H1 (cell line): ENCODE measurements around the gene STIM2. TPM values are rescaled to one million over a fixed set of nuclear protein-coding genes. Genes with fewer than 3 reads are reported as not detected.

Experiments used
- CTCF ChIA-PET: fragments of 300-600 bp; sonication (Branson Sonifier 250); formaldehyde crosslinking; loops from one replicate; lab custom pipeline; 2021; ENCODE audit not compliant: partially characterized antibody; lab: Charles Lee
- POLR2A ChIA-PET: fragments of 300-600 bp; sonication (Branson Sonifier 250); formaldehyde crosslinking; loops from one replicate; lab custom pipeline; 2021; ENCODE audit warnings: inconsistent platforms; ENCODE audit not compliant: partially characterized antibody; lab: Charles Lee
- DNase-seq, 2 experiments: peaks; one replicate each; pipeline versions ENCODE4 v3.0.0 to v3.0.0-alpha.2; 2010 to 2022; ENCODE audit warnings: low spot score in 2 of 2, low read depth in 1 of 2, mixed read lengths in 1 of 2
- FAIRE-seq: peaks from 2 replicates; lab custom pipeline; 2011; peaks lifted over from hg19 to GRCh38; lab: Jason Lieb, UNC
- H2AFZ ChIP-seq: 2 replicates; pipeline ENCODE4 v1.8.1; 2012; ENCODE audit warnings: low read length, inconsistent platforms
- H2AK5ac ChIP-seq: 2 replicates; pipeline ENCODE4 v1.6.1; 2013; ENCODE audit warnings: low read depth, low read length
- H2BK120ac ChIP-seq: replicated peaks from 2 replicates; pipeline ENCODE3; 2013; ENCODE audit warnings: low read depth, low read length, inconsistent platforms
- H2BK12ac ChIP-seq: 2 replicates; pipeline ENCODE4 v1.6.1; 2013; ENCODE audit warnings: low read depth, low read length
- H2BK15ac ChIP-seq: 2 replicates; pipeline ENCODE4 v1.6.1; 2013; ENCODE audit warnings: low read length
- H2BK20ac ChIP-seq: 2 replicates; pipeline ENCODE4 v1.6.1; 2013; ENCODE audit warnings: low read length
- H2BK5ac ChIP-seq: 2 replicates; pipeline ENCODE4 v1.6.1; 2013; ENCODE audit warnings: low read depth, low read length
- H3K14ac ChIP-seq: 2 replicates; pipeline ENCODE4 v1.6.1; 2013; ENCODE audit warnings: inconsistent platforms; ENCODE audit not compliant: insufficient read length
- H3K18ac ChIP-seq: 2 replicates; pipeline ENCODE4 v1.6.1; 2013; ENCODE audit warnings: low read length; ENCODE audit errors: extremely low read depth
- H3K23ac ChIP-seq: 2 replicates; pipeline ENCODE4 v1.6.1; 2013; ENCODE audit warnings: inconsistent platforms; ENCODE audit not compliant: insufficient read length
- H3K23me2 ChIP-seq: 2 replicates; pipeline ENCODE4 v1.6.1; 2013; ENCODE audit warnings: low read depth, low read length
- H3K27ac ChIP-seq: 2 replicates; pipeline ENCODE4 v1.6.1; 2011; ENCODE audit warnings: low read depth, low read length, inconsistent platforms
- H3K27me3 ChIP-seq, 4 experiments: replicated peaks in 1 of 4; 1 replicate in 1 of 4; 2 replicates in 3 of 4; pipeline versions ENCODE4 v1.6.1 to v1.8.1; 2011 to 2013; ENCODE audit warnings: low read length in 3 of 4, mild to moderate bottlenecking in 3 of 4, inconsistent platforms in 2 of 4, mixed read lengths in 2 of 4, moderate library complexity in 1 of 4; ENCODE audit not compliant: control insufficient read depth in 3 of 4, insufficient read depth in 3 of 4; ENCODE audit errors: extremely low read depth in 1 of 4
- H3K36me3 ChIP-seq, 4 experiments: 2 replicates each; pipeline versions ENCODE4 v1.6.1 to v1.8.1; 2011 to 2013; ENCODE audit warnings: mild to moderate bottlenecking in 4 of 4, low read length in 3 of 4, moderate library complexity in 2 of 4, control low read depth in 1 of 4, inconsistent platforms in 1 of 4; ENCODE audit not compliant: insufficient read depth in 4 of 4, control insufficient read depth in 2 of 4
- H3K4ac ChIP-seq: replicated peaks from 2 replicates; pipeline ENCODE3; 2013; ENCODE audit warnings: low read length, low read depth, mixed read lengths, inconsistent platforms; ENCODE audit not compliant: insufficient read length
- H3K4me1 ChIP-seq, 4 experiments: replicated peaks in 1 of 4; 1 replicate in 1 of 4; 2 replicates in 3 of 4; pipeline versions ENCODE4 v1.6.1 to v1.8.1; 2011 to 2013; ENCODE audit warnings: low read length in 3 of 4, inconsistent platforms in 2 of 4, mixed read lengths in 1 of 4; ENCODE audit not compliant: insufficient read depth in 4 of 4, control insufficient read depth in 3 of 4
- H3K4me2 ChIP-seq, 2 experiments: 2 replicates each; pipeline versions ENCODE4 v1.6.1 to v1.8.1; 2011 to 2013; ENCODE audit warnings: low read depth in 2 of 2, low read length in 2 of 2, control low read depth in 1 of 2, inconsistent platforms in 1 of 2, mild to moderate bottlenecking in 1 of 2; ENCODE audit not compliant: insufficient read depth in 1 of 2
- H3K4me3 ChIP-seq, 4 experiments: fragments of 200-600, 300-600 bp in 1 of 4; sonication (generic), shearing (Covaris generic), sonication (Bioruptor Twin) in 1 of 4; 2 replicates each; pipeline versions ENCODE4 v1.5.1 to v1.8.1; 2011 to 2016; ENCODE audit warnings: low read length in 4 of 4, low read depth in 3 of 4, control low read depth in 2 of 4, inconsistent platforms in 2 of 4, mild to moderate bottlenecking in 2 of 4, mixed read lengths in 1 of 4, moderate library complexity in 1 of 4; ENCODE audit not compliant: insufficient read depth in 2 of 4; ENCODE audit errors: extremely low read depth in 1 of 4
- H3K56ac ChIP-seq: replicated peaks from 2 replicates; pipeline ENCODE3; 2013; ENCODE audit warnings: low read depth, mild to moderate bottlenecking, mixed read lengths, low read length, inconsistent platforms; ENCODE audit not compliant: insufficient read length
- H3K79me1 ChIP-seq: 2 replicates; pipeline ENCODE4 v1.6.1; 2013; ENCODE audit warnings: low read depth, low read length, control low read depth
- H3K79me2 ChIP-seq, 2 experiments: 2 replicates each; pipeline versions ENCODE4 v1.6.1 to v1.8.1; 2012 to 2013; ENCODE audit warnings: low read length in 2 of 2, mild to moderate bottlenecking in 2 of 2, inconsistent platforms in 1 of 2; ENCODE audit not compliant: insufficient read depth in 2 of 2, control insufficient read depth in 1 of 2
- H3K9ac ChIP-seq, 4 experiments: replicated peaks in 1 of 4; 1 replicate in 1 of 4; 2 replicates in 3 of 4; pipeline versions ENCODE4 v1.6.1 to v1.8.1; 2011 to 2013; ENCODE audit warnings: low read depth in 3 of 4, low read length in 3 of 4, control low read depth in 2 of 4, mild to moderate bottlenecking in 2 of 4, moderate library complexity in 2 of 4, inconsistent platforms in 1 of 4; ENCODE audit errors: extremely low read depth in 1 of 4
- H3K9me3 ChIP-seq, 2 experiments: 2 replicates each; pipeline versions ENCODE4 v1.6.1 to v1.8.1; 2012 to 2013; ENCODE audit warnings: mild to moderate bottlenecking in 2 of 2, moderate library complexity in 2 of 2, control low read depth in 1 of 2, inconsistent platforms in 1 of 2, low read depth in 1 of 2, low read length in 1 of 2, mixed read lengths in 1 of 2; ENCODE audit not compliant: insufficient read depth in 2 of 2
- H4K20me1 ChIP-seq, 2 experiments: replicated peaks in 1 of 2; 2 replicates each; pipeline versions ENCODE3 to v1.8.1; 2011 to 2013; ENCODE audit warnings: inconsistent platforms in 2 of 2, low read length in 2 of 2, mild to moderate bottlenecking in 1 of 2; ENCODE audit not compliant: insufficient read depth in 2 of 2, control insufficient read depth in 1 of 2
- H4K5ac ChIP-seq: 2 replicates; pipeline ENCODE4 v1.6.1; 2013; ENCODE audit warnings: low read length, low read depth, mixed read lengths, inconsistent platforms; ENCODE audit not compliant: insufficient read length
- H4K8ac ChIP-seq: 2 replicates; pipeline ENCODE4 v1.8.0; 2013; ENCODE audit warnings: mild to moderate bottlenecking, moderate library complexity, low read length, inconsistent platforms; ENCODE audit not compliant: insufficient read depth; ENCODE audit errors: extremely low read depth
- H4K91ac ChIP-seq: replicated peaks from 2 replicates; pipeline ENCODE3; 2013; ENCODE audit warnings: low read length, mixed read lengths, inconsistent platforms; ENCODE audit not compliant: insufficient read length
- WGBS, 2 experiments: shearing (Covaris generic) in 1 of 2; methylation state at CpG; one replicate each; pipeline versions ENCODE4 v1.1.6 to v1.1.7; 2013 to 2015; ENCODE audit warnings: low lambda C conversion rate in 2 of 2, mixed read lengths in 2 of 2, inconsistent platforms in 1 of 2, low coverage in 1 of 2, missing lambda C conversion rate in 1 of 2; ENCODE audit not compliant: insufficient replicate concordance in 2 of 2, insufficient coverage in 1 of 2, insufficient read length in 1 of 2; ENCODE audit errors: extremely low coverage in 1 of 2, missing lambda C conversion rate in 1 of 2; 5-methylcytosine and 5-hydroxymethylcytosine counted together
- polyA plus RNA-seq, 7 experiments: library from polyadenylated mRNA; depleted of rRNA in 3 of 7; stranded (reverse) in 5 of 7; unstranded in 2 of 7; fragments of >200 nt in 5 of 7; fragments of 200-250 nt in 2 of 7; gene quantifications; 1 replicate in 5 of 7; 2 replicates in 1 of 7; 4 replicates in 1 of 7; pipeline versions ENCODE4 v1.2.1 to v1.2.3, GENCODE V29; 2011 to 2013; ENCODE audit warnings: missing spikeins in 2 of 7, mixed read lengths in 2 of 7
- total RNA-seq: library from RNA; stranded (reverse); fragmentation: NEBNext Ultra II Directional; extraction: Animal tissue kit (Norgen Biotek cat#: 25700); gene quantifications from 2 replicates; pipeline ENCODE4 v1.2.1, GENCODE V29; 2021

STIM2 gene
- total and polyA plus RNA-seq, 2 of the 8 experiments (the other 6 are each of a cell fraction or from before 2014, with no cell fraction given) = 22.9 to 23.0 TPM

DNA sequence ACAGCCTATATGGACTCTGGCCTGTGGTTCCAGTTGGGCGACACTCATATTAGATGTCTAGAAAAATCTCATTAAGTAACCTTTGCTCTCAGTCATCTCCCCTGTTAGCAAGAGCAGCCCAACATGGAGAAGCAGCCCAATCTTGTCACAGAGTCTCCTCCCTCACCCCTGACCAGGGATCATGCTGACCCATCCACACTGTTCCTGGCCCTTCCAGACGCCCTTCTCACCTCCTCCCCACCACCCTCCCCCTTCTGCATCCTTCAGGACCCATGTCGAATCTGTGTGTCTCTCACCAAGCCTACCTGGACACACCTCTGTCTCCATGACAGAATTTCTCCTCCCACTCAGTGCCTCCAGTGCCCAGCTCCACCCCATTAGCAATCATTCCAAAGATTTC is 190.1 kb downstream of the STIM2 start:
- Histone ChIP-seq H4K5ac (no peak overlapping the region), H2BK5ac (no peak overlapping the region), H4K20me1 (no peaks in the 10 kb centered on the region), H3K18ac (no peak overlapping the region), H3K36me3 (no peaks in the 10 kb centered on the region), H2AK5ac (peak overlapping the region; percentile 9; the same call in 1 of the 2 replicates), H3K4me2 (no peak overlapping the region), H2BK12ac (peak overlapping the region; percentile 55; the same call in 1 of the 2 replicates), H3K14ac (no peak overlapping the region), H3K79me2 (no peaks in the 10 kb centered on the region), H3K4me3 (no peak overlapping the region), H3K9me3 (no peaks in the 10 kb centered on the region), H4K8ac (no peak overlapping the region), H3K27ac (no peak overlapping the region), H2BK20ac (no peak overlapping the region), H3K23ac (no peak overlapping the region), H4K91ac (no peak overlapping the region), H2AFZ (no peak overlapping the region), H3K4me1 (peaks cover 0 to 4% (median 1%) of the 10 kb centered on the region in 4 experiments; a peak in 2 of 7 replicates), H3K27me3 (no peaks in the 10 kb centered on the region), H2BK120ac (no peak overlapping the region), H2BK15ac (no peak overlapping the region), H3K23me2 (no peaks in the 10 kb centered on the region), H3K56ac (no peak overlapping the region), H3K79me1 (no peaks in the 10 kb centered on the region), H3K4ac (no peak overlapping the region), H3K9ac (no peak overlapping the region)
- 85% methylated on average over 3 of the region's 3 CpGs; no CpG with 5 or more reads in 1 of the 2 experiments for WGBS, 2 experiments
- POLR2A ChIA-PET = interaction anchor here (1.5 kb wide), 1 partner anchor 73 kb away, joined by 3 read pairs; no protein-coding TSS in a partner anchor
- FAIRE-seq (no peak), DNase-seq (no peak)
- CTCF ChIA-PET = interaction anchor here (4.4 to 9.1 kb wide), 3 partner anchors 33 to 268 kb away, joined by 27 to 85 read pairs (median 28); no protein-coding TSS in a partner anchor
